Measurements from ENCODE around the gene VWC2L. TPM values are rescaled to one million over a fixed set of nuclear protein-coding genes. Genes with fewer than 3 reads are reported as not detected.

Gene VWC2L
- total RNA-seq, 1 donor from 2014 or later, result not detected

DNA sequence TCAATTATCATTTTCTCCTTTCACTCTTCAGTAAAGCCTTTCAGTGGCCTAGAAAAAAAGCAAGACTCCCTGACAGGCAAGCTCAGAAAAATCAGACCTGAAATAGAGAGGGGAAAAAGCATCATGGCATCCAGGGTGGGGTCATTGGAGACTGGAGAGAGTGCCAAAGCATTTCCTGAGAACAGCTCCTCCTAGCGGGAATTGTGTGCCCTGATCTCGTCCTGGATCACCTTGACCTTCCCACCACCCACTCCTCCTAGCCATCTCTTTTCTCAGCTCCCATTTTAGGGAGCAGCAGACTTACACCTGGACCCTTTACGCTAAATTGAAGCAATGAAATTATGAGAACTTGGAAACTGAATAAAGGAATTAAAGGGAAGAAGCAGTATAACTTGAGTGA lies 176.6 kb downstream of the VWC2L start:
- intact Hi-C loops (cut with micrococcal nuclease), result no loop called here
- Mint-ChIP-seq H3K4me1 (ENCODE audit: low read depth) (no peaks in the 10 kb centered on the region), H3K36me3 (ENCODE audit: low read depth) (no peaks in the 10 kb centered on the region), H3K27ac (no peak overlapping the region), H3K27me3 (ENCODE audit: low read depth) (no peaks in the 10 kb centered on the region), H3K4me3 (ENCODE audit: low read depth) (no peak overlapping the region), H3K9me3 (no peaks in the 10 kb centered on the region)
- DNase-seq (ENCODE audit: low spot score), result no peak

DNA sequence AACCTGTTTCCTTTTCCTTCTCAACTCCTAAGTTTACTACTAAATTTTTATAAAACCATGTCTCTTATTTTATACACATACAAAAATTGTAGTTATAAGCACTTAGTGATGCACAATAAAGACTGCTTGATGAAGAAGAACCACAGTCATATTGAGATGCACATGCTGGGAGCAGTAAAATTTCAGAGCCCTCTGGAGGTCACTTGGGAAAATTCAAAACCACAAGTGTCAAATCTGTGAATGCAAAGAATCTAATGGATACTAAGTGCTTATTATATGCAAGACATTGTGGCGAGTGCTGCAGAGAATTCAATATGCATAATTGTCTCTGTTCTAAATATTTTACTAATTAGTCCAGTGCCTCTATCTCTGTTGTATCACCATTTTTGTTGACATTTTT lies 180.5 kb downstream of the VWC2L start:
- H3K27ac Mint-ChIP-seq, result no peak overlapping the region

DNA sequence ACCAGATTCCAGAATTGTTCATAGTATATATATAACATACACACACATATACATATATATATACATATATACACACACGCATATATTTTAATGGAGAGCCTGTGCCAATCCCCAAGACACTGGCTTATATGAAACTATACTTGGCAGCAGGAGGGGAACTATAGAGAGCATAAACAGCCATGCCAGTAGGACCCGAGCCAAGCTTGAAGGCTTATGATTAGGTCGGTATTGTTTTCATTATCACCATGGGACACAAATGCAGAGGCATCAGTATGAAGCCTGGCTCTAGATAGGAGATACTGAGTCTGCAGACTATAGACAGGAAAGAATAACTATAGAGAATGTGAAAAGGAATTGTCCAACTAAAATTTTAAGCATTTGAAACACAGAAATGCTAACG lies 181.2 kb downstream of the VWC2L start:
- intact Hi-C loops (cut with micrococcal nuclease), result no loop called here
- H3K27ac Mint-ChIP-seq, result no peak overlapping the region
- H3K9me3 Mint-ChIP-seq, result no peaks in the 10 kb centered on the region
- H3K36me3 Mint-ChIP-seq (ENCODE audit: low read depth), result no peaks in the 10 kb centered on the region
- no peak overlapping the region for H3K4me3 Mint-ChIP-seq (ENCODE audit: low read depth)
- H3K27me3 Mint-ChIP-seq (ENCODE audit: low read depth), result no peaks in the 10 kb centered on the region
- H3K4me1 Mint-ChIP-seq (ENCODE audit: low read depth), result no peaks in the 10 kb centered on the region
- DNase-seq (ENCODE audit: low spot score), result no peak

More for the DNA sequence above, 180.5 kb downstream of the VWC2L start:
- Mint-ChIP-seq H3K4me1 (ENCODE audit: low read depth) (no peaks in the 10 kb centered on the region), H3K27me3 (ENCODE audit: low read depth) (no peaks in the 10 kb centered on the region), H3K36me3 (ENCODE audit: low read depth) (no peaks in the 10 kb centered on the region), H3K9me3 (no peaks in the 10 kb centered on the region), H3K4me3 (ENCODE audit: low read depth) (no peak overlapping the region)
- no peak for DNase-seq (ENCODE audit: low spot score)
- intact Hi-C loops (cut with micrococcal nuclease), result no loop called here

DNA sequence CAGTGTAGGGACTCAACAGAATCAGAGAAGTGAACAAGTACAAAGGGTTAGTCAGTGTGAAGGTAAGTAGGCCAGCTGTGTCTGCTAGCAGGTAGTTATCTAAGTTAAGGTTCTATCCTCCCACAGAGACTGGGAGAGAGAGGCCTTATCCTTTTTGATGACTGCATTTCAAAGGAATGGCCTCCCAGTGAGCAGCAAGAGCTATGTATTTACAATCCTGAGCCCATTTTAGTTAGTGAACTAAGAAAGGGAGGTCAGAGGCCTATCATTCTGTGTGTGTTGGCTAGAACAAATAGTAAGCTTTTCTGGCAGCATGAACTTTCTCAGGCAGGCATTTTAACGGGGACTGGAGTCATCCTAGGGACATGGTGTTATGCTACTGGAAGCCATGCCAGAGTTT lies 182.9 kb downstream of the VWC2L start:
- Mint-ChIP-seq H3K27ac (no peak overlapping the region), H3K36me3 (ENCODE audit: low read depth) (no peaks in the 10 kb centered on the region), H3K9me3 (no peaks in the 10 kb centered on the region), H3K4me1 (ENCODE audit: low read depth) (no peaks in the 10 kb centered on the region), H3K27me3 (ENCODE audit: low read depth) (no peaks in the 10 kb centered on the region), H3K4me3 (ENCODE audit: low read depth) (no peak overlapping the region)
- DNase-seq (ENCODE audit: low spot score), result no peak
- intact Hi-C loops (cut with micrococcal nuclease), result no loop called here

DNA sequence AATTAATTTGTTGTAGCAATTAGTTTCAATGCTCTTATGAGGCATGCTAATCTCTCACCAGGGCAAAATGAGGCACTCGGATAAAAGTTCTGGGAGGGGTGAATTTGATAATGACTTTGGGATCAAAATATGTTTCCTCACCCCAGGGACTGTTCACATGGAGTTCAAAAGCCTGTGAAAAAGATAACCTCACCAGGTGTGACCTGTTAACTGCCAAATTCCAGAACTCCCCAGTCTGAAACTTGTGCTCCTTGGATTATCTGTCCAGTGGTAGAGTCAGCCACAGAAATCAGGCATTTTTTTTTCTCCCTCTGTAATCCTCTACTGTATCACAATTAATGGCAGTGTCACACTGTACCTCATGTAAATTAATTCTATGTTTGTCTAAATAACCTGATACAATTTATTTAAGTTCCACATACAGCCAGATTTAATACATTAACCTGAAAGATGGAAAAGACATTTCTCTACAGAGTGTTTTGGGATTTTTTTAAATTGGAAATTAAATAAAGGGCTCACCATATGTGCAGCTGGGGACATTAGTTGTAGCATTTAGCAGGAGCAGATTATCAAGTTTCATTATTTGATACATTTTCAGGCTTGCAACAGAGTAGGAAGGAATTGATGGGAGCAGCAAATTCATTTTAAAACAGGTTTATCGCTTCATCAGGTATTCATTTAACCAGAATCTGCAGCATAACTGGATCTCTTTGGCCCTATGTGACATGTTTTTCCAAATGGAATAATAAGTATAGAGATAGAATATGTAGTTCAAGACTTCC lies 191.2 kb downstream of the VWC2L start:
- Mint-ChIP-seq H3K4me3 (ENCODE audit: low read depth) (no peak overlapping the region), H3K27ac (no peak overlapping the region), H3K36me3 (ENCODE audit: low read depth) (no peaks in the 10 kb centered on the region), H3K9me3 (no peaks in the 10 kb centered on the region), H3K4me1 (ENCODE audit: low read depth) (no peaks in the 10 kb centered on the region), H3K27me3 (ENCODE audit: low read depth) (no peaks in the 10 kb centered on the region)
- intact Hi-C loops (cut with micrococcal nuclease), result no loop called here
- DNase-seq (ENCODE audit: low spot score), result no peak

DNA sequence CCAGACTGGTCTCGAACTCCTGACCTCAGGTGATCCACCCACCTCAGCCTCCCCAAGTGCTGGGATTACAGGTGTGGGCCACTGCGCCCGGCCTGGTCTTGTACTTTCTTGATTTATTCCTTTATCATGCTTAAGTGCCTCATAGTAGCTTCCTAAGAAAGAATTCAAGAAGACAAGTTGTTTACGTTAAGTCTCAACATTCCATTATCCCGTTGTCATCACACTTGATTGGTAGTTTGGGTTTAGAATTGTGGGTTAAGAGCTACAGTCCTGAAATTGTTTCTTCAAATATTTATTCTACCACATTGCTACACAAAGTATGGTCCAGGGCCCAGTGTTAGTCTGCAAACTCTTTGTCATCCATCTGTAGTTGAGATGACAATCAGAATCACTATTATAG lies 194.0 kb downstream of the VWC2L start:
- H3K9me3 Mint-ChIP-seq, result no peaks in the 10 kb centered on the region
- intact Hi-C loops (cut with micrococcal nuclease), result no loop called here
- H3K4me3 Mint-ChIP-seq (ENCODE audit: low read depth), result no peak overlapping the region
- H3K36me3 Mint-ChIP-seq (ENCODE audit: low read depth), result no peaks in the 10 kb centered on the region
- H3K27ac Mint-ChIP-seq, result no peak overlapping the region
- DNase-seq (ENCODE audit: low spot score), result no peak
- H3K4me1 Mint-ChIP-seq (ENCODE audit: low read depth), result no peaks in the 10 kb centered on the region
- H3K27me3 Mint-ChIP-seq (ENCODE audit: low read depth), result no peaks in the 10 kb centered on the region

DNA sequence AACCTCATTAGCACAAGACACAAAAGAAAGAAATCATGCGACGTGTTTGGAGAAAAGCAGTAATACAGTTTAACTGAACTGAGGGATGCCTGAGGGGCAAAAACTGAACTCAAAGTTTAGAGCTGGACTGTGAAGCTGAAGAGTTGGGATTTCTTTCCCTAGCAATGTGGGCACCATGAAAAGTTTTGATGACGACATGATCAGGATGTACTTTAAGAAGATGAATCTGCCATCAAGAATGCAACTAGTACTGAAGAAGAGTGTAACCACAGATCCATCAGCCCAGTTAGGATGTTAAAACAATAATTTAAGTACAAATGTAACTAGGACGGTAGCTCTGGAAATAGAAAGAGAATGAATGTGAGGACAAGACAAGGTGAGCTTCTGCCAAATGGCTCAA lies 196.2 kb downstream of the VWC2L start:
- Mint-ChIP-seq H3K27ac (no peak overlapping the region), H3K9me3 (no peaks in the 10 kb centered on the region), H3K4me1 (ENCODE audit: low read depth) (no peaks in the 10 kb centered on the region), H3K27me3 (ENCODE audit: low read depth) (no peaks in the 10 kb centered on the region), H3K36me3 (ENCODE audit: low read depth) (no peaks in the 10 kb centered on the region), H3K4me3 (ENCODE audit: low read depth) (no peak overlapping the region)
- no peak for DNase-seq (ENCODE audit: low spot score)
- intact Hi-C loops (cut with micrococcal nuclease), result no loop called here

DNA sequence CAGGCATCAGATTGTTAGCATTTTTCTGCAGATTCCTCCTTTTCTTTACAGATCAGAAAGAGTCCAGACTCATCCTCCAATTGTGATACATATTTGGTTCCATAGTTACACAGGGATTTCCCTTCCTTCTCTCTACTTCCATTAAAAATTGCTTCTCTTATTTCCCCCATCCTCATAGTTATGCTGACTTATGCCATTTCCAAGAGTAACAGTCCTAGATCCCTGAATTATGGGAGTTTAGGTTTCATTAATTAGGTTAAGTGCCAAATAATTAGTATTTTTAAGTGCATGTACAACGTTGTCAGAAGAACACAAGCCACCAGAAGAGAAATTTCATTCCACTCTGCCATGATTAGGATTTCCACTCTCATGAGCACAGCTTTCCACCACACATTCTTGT lies 200.2 kb downstream of the VWC2L start:
- H3K36me3 Mint-ChIP-seq (ENCODE audit: low read depth), result no peaks in the 10 kb centered on the region
- DNase-seq (ENCODE audit: low spot score), result no peak
- H3K27ac Mint-ChIP-seq, result no peak overlapping the region
- H3K9me3 Mint-ChIP-seq, result no peaks in the 10 kb centered on the region
- H3K4me1 Mint-ChIP-seq (ENCODE audit: low read depth), result no peaks in the 10 kb centered on the region
- no peaks in the 10 kb centered on the region for H3K27me3 Mint-ChIP-seq (ENCODE audit: low read depth)
- intact Hi-C loops (cut with micrococcal nuclease), result no loop called here
- no peak overlapping the region for H3K4me3 Mint-ChIP-seq (ENCODE audit: low read depth)

DNA sequence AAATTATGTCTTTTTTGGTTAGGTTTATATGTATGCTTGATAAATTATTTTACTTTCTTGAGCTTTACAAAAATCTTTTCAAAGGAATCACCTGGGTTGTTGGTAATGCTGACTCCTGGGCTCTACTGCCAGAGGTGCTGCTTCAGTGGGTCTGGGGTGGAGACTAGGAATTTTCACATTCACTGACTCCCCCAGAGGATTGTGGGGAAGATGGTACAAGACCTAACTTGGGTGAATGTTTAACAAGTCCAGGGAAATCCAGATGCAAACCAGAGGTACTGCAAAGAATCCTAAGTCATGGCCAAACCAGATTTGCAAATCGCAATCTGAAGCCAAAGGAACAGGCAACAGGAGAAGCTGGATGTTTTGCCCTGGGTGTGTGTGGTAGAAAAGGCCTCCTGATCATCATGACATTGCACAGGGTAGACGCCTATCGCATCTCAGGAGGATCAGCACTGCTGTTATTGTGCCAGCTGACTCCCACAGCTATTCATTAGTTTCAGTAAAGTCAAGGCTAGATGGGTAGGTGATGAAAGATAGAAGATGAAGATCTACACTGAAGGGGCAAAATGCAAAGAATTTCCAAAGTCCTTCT lies 213.4 kb downstream of the VWC2L start:
- Mint-ChIP-seq H3K27ac (no peak overlapping the region), H3K27me3 (ENCODE audit: low read depth) (no peaks in the 10 kb centered on the region), H3K9me3 (no peaks in the 10 kb centered on the region), H3K4me3 (ENCODE audit: low read depth) (no peak overlapping the region), H3K36me3 (ENCODE audit: low read depth) (no peaks in the 10 kb centered on the region), H3K4me1 (ENCODE audit: low read depth) (no peaks in the 10 kb centered on the region)
- DNase-seq (ENCODE audit: low spot score), result no peak
- intact Hi-C loops (cut with micrococcal nuclease), result no loop called here

DNA sequence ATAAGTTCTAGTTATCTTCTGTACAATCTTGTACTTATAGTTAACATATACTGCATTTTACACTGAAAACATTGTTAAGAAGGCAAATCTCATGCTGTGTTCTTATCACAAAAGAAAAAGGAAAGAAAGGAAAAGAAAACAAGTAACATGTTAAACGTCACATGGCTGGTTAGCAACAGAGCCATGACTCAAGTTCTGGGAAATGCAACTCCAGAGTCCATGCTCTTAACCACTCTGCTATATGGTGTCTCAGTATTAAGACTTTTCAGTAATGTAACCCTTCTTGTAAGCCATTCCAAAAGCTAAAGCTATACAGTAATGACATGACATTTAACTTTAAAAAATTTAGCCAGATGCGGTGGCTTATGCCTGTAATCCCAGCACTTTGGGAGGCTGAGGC lies 217.2 kb downstream of the VWC2L start:
- H3K4me3 Mint-ChIP-seq (ENCODE audit: low read depth), result no peak overlapping the region
- H3K36me3 Mint-ChIP-seq (ENCODE audit: low read depth), result no peaks in the 10 kb centered on the region
- H3K9me3 Mint-ChIP-seq, result no peaks in the 10 kb centered on the region
- H3K27me3 Mint-ChIP-seq (ENCODE audit: low read depth), result no peaks in the 10 kb centered on the region
- DNase-seq (ENCODE audit: low spot score), result no peak
- no peak overlapping the region for H3K27ac Mint-ChIP-seq
- intact Hi-C loops (cut with micrococcal nuclease), result no loop called here
- no peaks in the 10 kb centered on the region for H3K4me1 Mint-ChIP-seq (ENCODE audit: low read depth)
